Tibial nerve (tissue), 4 donors: ENCODE results near the gene HADHA. TPM values are rescaled to one million over a fixed set of nuclear protein-coding genes. Genes with fewer than 3 reads are reported as not detected.

Source experiments
- DNase-seq, 2 donors: peaks; one replicate each; pipeline ENCODE4 v3.0.0-alpha.2; 2019; ENCODE audit warnings: low spot score in 2 of 2
- H3K27ac ChIP-seq, 4 donors: fragments of 200-600 bp; sonication (generic) in 3 of 4; one replicate each; pipeline ENCODE4 v1.5.1; 2017 to 2019; ENCODE audit warnings: mild to moderate bottlenecking in 1 of 4
- H3K27me3 ChIP-seq, 2 donors: fragments of 200-600 bp; sonication (generic) in 1 of 2; one replicate each; pipeline versions ENCODE4 v1.5.1 to v1.6.0; 2017 to 2019
- H3K36me3 ChIP-seq, 3 donors: fragments of 200-600 bp; sonication (generic); one replicate each; pipeline ENCODE4 v1.5.1; 2018 to 2019
- H3K4me1 ChIP-seq, 4 donors: fragments of 200-600 bp; sonication (generic) in 3 of 4; one replicate each; pipeline ENCODE4 v1.5.1; 2017 to 2019
- H3K4me3 ChIP-seq, 4 donors: fragments of 200-600 bp; sonication (generic) in 3 of 4; one replicate each; pipeline ENCODE4 v1.5.1; 2017 to 2019; ENCODE audit warnings: mild to moderate bottlenecking in 1 of 4, moderate library complexity in 1 of 4
- H3K9me3 ChIP-seq, 4 donors: fragments of 200-600 bp; sonication (generic) in 3 of 4; one replicate each; pipeline ENCODE4 v1.5.1; 2017 to 2019
- CTCF ChIP-seq, 5 experiments: fragments of 200-600 bp in 3 of 5; fragments of 450-650 bp in 2 of 5; sonication (generic) in 3 of 5; IDR thresholded peaks; one replicate each; pipeline ENCODE4 v1.5.1; 2016 to 2019; ENCODE audit warnings: antibody characterized with exemption in 5 of 5, mild to moderate bottlenecking in 3 of 5, moderate library complexity in 2 of 5
- EP300 ChIP-seq, 2 donors: sonication (generic); formaldehyde crosslinking; IDR thresholded peaks; one replicate each; pipeline ENCODE4 v1.6.1; 2017; ENCODE audit warnings: antibody characterized with exemption in 2 of 2, mild to moderate bottlenecking in 1 of 2
- POLR2A ChIP-seq, 2 donors: fragments of 450-650 bp; IDR thresholded peaks; one replicate each; pipeline ENCODE4 v1.6.1; 2017; ENCODE audit warnings: antibody characterized with exemption in 2 of 2, mild to moderate bottlenecking in 2 of 2, moderate library complexity in 2 of 2
- WGBS, 2 donors: methylation state at CpG; one replicate each; pipeline ENCODE4 v1.1.5; 2018; 5-methylcytosine and 5-hydroxymethylcytosine counted together
- total RNA-seq, 4 donors: library from RNA; depleted of rRNA; stranded (reverse); fragments of >200 nt; gene quantifications; one replicate each; pipeline ENCODE4 v1.1.0, GENCODE V29; 2016

The HADHA gene
- total RNA-seq, 4 donors from 2014 or later = 91.8 to 115 (median 104) TPM

GRCh38 chr2:26217720-26218119 is 26.7 kb downstream of the HADHA start:
- Histone ChIP-seq H3K36me3 (peaks cover 0 to 93% (median 8%) of the 10 kb centered on the region in 3 donors), H3K4me1 (no peaks in the 10 kb centered on the region), H3K9me3 (no peaks in the 10 kb centered on the region), H3K27me3 (no peaks in the 10 kb centered on the region), H3K4me3 (no peak overlapping the region), H3K27ac (no peak overlapping the region)
- 78 to 88% methylated on average over 6 of the region's 6 CpGs for WGBS, 2 donors
- no peak for TF ChIP-seq CTCF (IDR thresholded peaks at IDR 0.05)
- no peak for TF ChIP-seq EP300 (IDR thresholded peaks at IDR 0.05)
- no peak for TF ChIP-seq POLR2A (IDR thresholded peaks at IDR 0.05)
- DNase-seq = no peak

- Histone ChIP-seq H3K4me3 (no peak overlapping the region), H3K36me3 (peaks cover 0 to 97% (median 8%) of the 10 kb centered on the region in 3 donors), H3K27ac (no peak overlapping the region), H3K9me3 (no peaks in the 10 kb centered on the region), H3K4me1 (no peaks in the 10 kb centered on the region), H3K27me3 (no peaks in the 10 kb centered on the region)
- no peak for DNase-seq
- 93 to 95% methylated on average over 4 of the region's 4 CpGs for WGBS, 2 donors
- TF ChIP-seq POLR2A (IDR thresholded peaks at IDR 0.05) (no peak), CTCF (IDR thresholded peaks at IDR 0.05) (no peak), EP300 (IDR thresholded peaks at IDR 0.05) (no peak)
Observed at GRCh38 chr2:26216587-26216986, 27.8 kb downstream of the HADHA start.

- no peaks in the 10 kb centered on the region for H3K9me3 ChIP-seq
- TF ChIP-seq CTCF (IDR thresholded peaks at IDR 0.05) (no peak), EP300 (IDR thresholded peaks at IDR 0.05) (no peak), POLR2A (IDR thresholded peaks at IDR 0.05) (no peak)
- H3K27me3 ChIP-seq = no peaks in the 10 kb centered on the region
- WGBS, 2 donors = 95 to 100% methylated on average over 1 of the region's 1 CpG
- no peaks in the 10 kb centered on the region for H3K4me1 ChIP-seq
- DNase-seq = no peak
- H3K4me3 ChIP-seq = no peak overlapping the region
- peaks cover 0 to 97% (median 8%) of the 10 kb centered on the region in 3 donors for H3K36me3 ChIP-seq
- no peak overlapping the region for H3K27ac ChIP-seq
Observed at GRCh38 chr2:26215833-26216232, 28.6 kb downstream of the HADHA start.

GRCh38 chr2:26214759-26215158 is 29.7 kb downstream of the HADHA start:
- H3K9me3 ChIP-seq = no peaks in the 10 kb centered on the region
- no peaks in the 10 kb centered on the region for H3K4me1 ChIP-seq
- DNase-seq = no peak
- no peaks in the 10 kb centered on the region for H3K27me3 ChIP-seq
- no peak for TF ChIP-seq POLR2A (IDR thresholded peaks at IDR 0.05)
- TF ChIP-seq CTCF (IDR thresholded peaks at IDR 0.05) = no peak
- no peak for TF ChIP-seq EP300 (IDR thresholded peaks at IDR 0.05)
- H3K36me3 ChIP-seq = peaks cover under 1 to 98% (median 8%) of the 10 kb centered on the region in 3 donors
- H3K27ac ChIP-seq = no peak overlapping the region
- H3K4me3 ChIP-seq = no peak overlapping the region
- 85 to 97% methylated on average over 1 of the region's 1 CpG for WGBS, 2 donors

- H3K4me1 ChIP-seq = no peaks in the 10 kb centered on the region
- H3K27ac ChIP-seq = no peak overlapping the region
- DNase-seq = no peak
- H3K4me3 ChIP-seq = no peak overlapping the region
- TF ChIP-seq POLR2A (IDR thresholded peaks at IDR 0.05) = no peak
- no peak for TF ChIP-seq EP300 (IDR thresholded peaks at IDR 0.05)
- TF ChIP-seq CTCF (IDR thresholded peaks at IDR 0.05) = no peak
- H3K36me3 ChIP-seq = peaks cover 2 to 95% (median 8%) of the 10 kb centered on the region in 3 donors
- 88 to 92% methylated on average over 5 of the region's 5 CpGs for WGBS, 2 donors
- H3K27me3 ChIP-seq = no peaks in the 10 kb centered on the region
- no peaks in the 10 kb centered on the region for H3K9me3 ChIP-seq
Observed at GRCh38 chr2:26212011-26212410, 32.4 kb downstream of the HADHA start.
